Skeletal muscle tissue (tissue), 1 donor: ENCODE measurements around the gene GNL3L. TPM values are rescaled to one million over a fixed set of nuclear protein-coding genes. Genes with fewer than 3 reads are reported as not detected.

Experiments used
- total RNA-seq: library from RNA; depleted of rRNA; stranded (reverse); fragments of >200 nt; gene quantifications from one replicate; pipeline ENCODE4 v1.2.3, GENCODE V29; 2014

GNL3L gene
- total RNA-seq, 1 donor from 2014 or later = 20.9 TPM

Other genes starting within 250 kb of the GNL3L start
- 3.7 TPM for gene WNK3, start 172.2 kb upstream of the GNL3L start, total RNA-seq
- 12.5 TPM for gene TSR2, start 89.8 kb upstream of the GNL3L start, total RNA-seq
- gene FGD1, start 34.0 kb upstream of the GNL3L start, total RNA-seq = 4.2 TPM